ENCODE measurements around the gene ROBO1. TPM values are rescaled to one million over a fixed set of nuclear protein-coding genes. Genes with fewer than 3 reads are reported as not detected.

The ROBO1 gene
- total RNA-seq, 1 experiment from 2014 or later, result 32.2 TPM

DNA sequence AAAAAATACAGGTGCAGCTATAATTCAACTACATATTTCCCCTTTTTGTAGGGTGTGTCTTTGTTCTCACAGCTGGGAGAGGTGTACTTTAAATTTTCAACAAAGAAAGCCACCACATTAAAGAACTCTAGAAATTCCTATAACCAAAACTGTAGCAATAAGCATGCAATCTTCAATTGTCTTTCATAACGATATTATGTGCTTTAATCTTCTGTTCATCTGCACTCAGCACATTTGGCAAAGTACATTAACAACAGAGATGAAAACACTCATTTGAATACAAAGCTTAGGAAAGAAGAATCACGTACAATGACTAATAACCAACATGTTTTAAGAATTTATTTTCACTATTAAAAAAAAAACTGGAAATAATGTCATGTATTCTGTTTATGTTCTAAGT is 1025.8 kb downstream of the ROBO1 start:
- BruUV-seq (replicated peaks), result no TSS peak
- no peaks in the 10 kb centered on the region for H3K9me3 Mint-ChIP-seq (ENCODE audit: unreplicated experiment)
- ChIA-PET CTCF (no interaction called here), POLR2A (interaction anchor here (0.8 kb wide), 1 partner anchor 12 kb away, joined by 3 read pairs; no protein-coding TSS in a partner anchor)
- no peak overlapping the region for H3K4me3 Mint-ChIP-seq (ENCODE audit: unreplicated experiment)
- TF ChIP-seq, protein P1, sequence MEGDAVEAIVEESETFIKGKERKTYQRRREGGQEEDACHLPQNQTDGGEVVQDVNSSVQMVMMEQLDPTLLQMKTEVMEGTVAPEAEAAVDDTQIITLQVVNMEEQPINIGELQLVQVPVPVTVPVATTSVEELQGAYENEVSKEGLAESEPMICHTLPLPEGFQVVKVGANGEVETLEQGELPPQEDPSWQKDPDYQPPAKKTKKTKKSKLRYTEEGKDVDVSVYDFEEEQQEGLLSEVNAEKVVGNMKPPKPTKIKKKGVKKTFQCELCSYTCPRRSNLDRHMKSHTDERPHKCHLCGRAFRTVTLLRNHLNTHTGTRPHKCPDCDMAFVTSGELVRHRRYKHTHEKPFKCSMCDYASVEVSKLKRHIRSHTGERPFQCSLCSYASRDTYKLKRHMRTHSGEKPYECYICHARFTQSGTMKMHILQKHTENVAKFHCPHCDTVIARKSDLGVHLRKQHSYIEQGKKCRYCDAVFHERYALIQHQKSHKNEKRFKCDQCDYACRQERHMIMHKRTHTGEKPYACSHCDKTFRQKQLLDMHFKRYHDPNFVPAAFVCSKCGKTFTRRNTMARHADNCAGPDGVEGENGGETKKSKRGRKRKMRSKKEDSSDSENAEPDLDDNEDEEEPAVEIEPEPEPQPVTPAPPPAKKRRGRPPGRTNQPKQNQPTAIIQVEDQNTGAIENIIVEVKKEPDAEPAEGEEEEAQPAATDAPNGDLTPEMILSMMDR (IDR thresholded peaks at IDR 0.05; ENCODE audit: unreplicated experiment), result no peak
- H3K27me3 Mint-ChIP-seq (ENCODE audit: insufficient read depth, unreplicated experiment), result no peaks in the 10 kb centered on the region
- intact Hi-C loops (cut with micrococcal nuclease), result no loop called here
- H3K27ac Mint-ChIP-seq (ENCODE audit: low read depth, unreplicated experiment), result no peak overlapping the region
- DNase-seq (ENCODE audit: unreplicated experiment), result no peak
- H3K36me3 Mint-ChIP-seq (ENCODE audit: insufficient read depth, unreplicated experiment), result no peaks in the 10 kb centered on the region
- H3K4me1 Mint-ChIP-seq (ENCODE audit: insufficient read depth, unreplicated experiment), result peaks cover 11% of the 10 kb centered on the region

DNA sequence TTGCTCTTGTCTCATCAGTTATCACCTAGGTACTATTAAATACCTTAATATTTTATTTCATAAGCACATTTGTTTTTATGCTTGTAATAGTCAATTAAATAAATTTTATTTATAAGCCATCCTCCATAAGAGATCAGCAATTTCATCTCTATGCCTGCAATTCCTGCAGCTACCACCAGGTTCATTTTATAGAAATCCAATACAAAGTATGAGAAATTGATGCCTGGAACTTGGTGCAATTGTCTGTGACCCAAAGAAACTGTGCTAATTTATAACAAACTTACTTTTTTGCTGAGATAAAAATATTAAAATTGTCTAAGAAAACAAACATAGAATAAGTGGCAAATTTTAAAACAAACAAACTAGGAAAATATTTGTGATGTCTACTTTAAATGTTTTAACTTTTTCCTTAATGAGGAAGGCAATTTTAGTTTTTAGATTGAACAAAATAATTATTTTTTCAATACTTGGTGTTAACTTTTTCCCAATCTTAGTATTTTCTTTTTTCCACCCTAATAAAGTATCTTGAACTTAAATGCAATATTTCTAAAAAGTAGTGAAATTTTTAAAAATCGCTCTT is 1026.6 kb downstream of the ROBO1 start:
- CTCF ChIA-PET, result interaction anchor here (1.2 kb wide), 1 partner anchor 86 kb away, joined by 3 read pairs; no protein-coding TSS in a partner anchor

DNA sequence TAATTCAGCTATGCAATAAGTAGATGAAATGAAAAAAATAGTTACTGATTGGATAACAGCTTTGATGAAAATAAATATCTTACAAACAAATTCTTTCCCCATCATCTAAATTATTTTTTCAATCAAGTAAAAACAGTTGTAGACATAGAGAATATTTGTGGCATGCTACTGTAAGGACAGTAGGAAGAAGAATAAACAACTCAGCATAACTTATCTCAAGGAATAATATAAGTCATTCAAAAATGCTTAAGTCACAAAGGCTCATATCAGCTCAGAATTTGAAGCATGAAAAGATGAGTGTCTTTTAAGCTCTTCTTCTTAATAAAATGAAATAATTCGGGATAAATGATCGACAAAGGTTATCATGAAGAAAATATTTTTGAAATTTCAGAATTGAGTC is 1029.0 kb downstream of the ROBO1 start:
- intact Hi-C loops (cut with micrococcal nuclease), result loop anchor here (10.0 kb wide), 1 partner anchor 236 kb away; no protein-coding TSS in a partner anchor
- TF ChIP-seq, protein P1 (IDR thresholded peaks at IDR 0.05; ENCODE audit: unreplicated experiment), result no peak
- H3K27ac Mint-ChIP-seq (ENCODE audit: low read depth, unreplicated experiment), result no peak overlapping the region

More for the DNA sequence above, 1026.6 kb downstream of the ROBO1 start:
- intact Hi-C loops (cut with micrococcal nuclease), result no loop called here
- Mint-ChIP-seq H3K4me3 (ENCODE audit: unreplicated experiment) (no peak overlapping the region), H3K4me1 (ENCODE audit: insufficient read depth, unreplicated experiment) (peaks cover 18% of the 10 kb centered on the region), H3K27me3 (ENCODE audit: insufficient read depth, unreplicated experiment) (no peaks in the 10 kb centered on the region), H3K27ac (ENCODE audit: low read depth, unreplicated experiment) (no peak overlapping the region), H3K36me3 (ENCODE audit: insufficient read depth, unreplicated experiment) (no peaks in the 10 kb centered on the region), H3K9me3 (ENCODE audit: unreplicated experiment) (no peaks in the 10 kb centered on the region)
- no TSS peak for BruUV-seq (replicated peaks)
- TF ChIP-seq, protein P1 (IDR thresholded peaks at IDR 0.05; ENCODE audit: unreplicated experiment), result peak; percentile 64
- POLR2A ChIA-PET, result interaction anchor here (1.2 kb wide), 1 partner anchor 12 kb away, joined by 3 read pairs; no protein-coding TSS in a partner anchor
- peak; percentile 22 for DNase-seq (ENCODE audit: unreplicated experiment)

DNA sequence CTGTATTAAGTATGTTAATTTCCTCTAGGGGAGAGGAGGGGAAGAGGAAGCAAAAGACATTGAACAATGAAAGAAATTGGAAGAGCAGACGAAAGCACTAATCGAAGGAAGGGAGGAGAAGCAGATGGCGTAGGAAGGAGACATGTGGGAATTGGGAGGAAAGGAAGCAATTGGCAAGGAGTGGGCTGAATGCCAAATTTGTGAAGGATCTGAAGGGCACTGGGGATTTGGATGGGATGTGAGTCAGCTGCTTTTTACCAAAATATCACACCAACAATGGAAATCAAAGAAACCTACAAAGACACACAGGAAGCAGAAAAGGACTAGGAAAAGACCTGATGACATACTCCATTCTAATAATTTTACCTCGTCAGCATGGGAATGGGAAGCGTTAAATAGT is 1029.8 kb downstream of the ROBO1 start:
- ChIA-PET CTCF (interaction anchor here (0.6 to 1.0 kb wide), 2 partner anchors 36 to 42 kb away, joined by 3 to 4 read pairs; no protein-coding TSS in a partner anchor), POLR2A (interaction anchor here (1.0 to 2.2 kb wide), 3 partner anchors 16 to 281 kb away, joined by 3 to 8 read pairs (median 7); no protein-coding TSS in a partner anchor)
- TF ChIP-seq, protein P1 (IDR thresholded peaks at IDR 0.05; ENCODE audit: unreplicated experiment), result no peak
- intact Hi-C loops (cut with micrococcal nuclease), result loop anchor here (10.0 kb wide), 1 partner anchor 237 kb away; no protein-coding TSS in a partner anchor
- DNase-seq (ENCODE audit: unreplicated experiment), result peak; percentile 95
- H3K36me3 Mint-ChIP-seq (ENCODE audit: insufficient read depth, unreplicated experiment), result no peaks in the 10 kb centered on the region
- H3K27me3 Mint-ChIP-seq (ENCODE audit: insufficient read depth, unreplicated experiment), result no peaks in the 10 kb centered on the region
- H3K9me3 Mint-ChIP-seq (ENCODE audit: unreplicated experiment), result no peaks in the 10 kb centered on the region
- H3K4me3 Mint-ChIP-seq (ENCODE audit: unreplicated experiment), result peak overlapping the region; percentile 28
- peaks cover 21% of the 10 kb centered on the region for H3K4me1 Mint-ChIP-seq (ENCODE audit: insufficient read depth, unreplicated experiment)
- H3K27ac Mint-ChIP-seq (ENCODE audit: low read depth, unreplicated experiment), result peak overlapping the region; percentile 83
- no TSS peak for BruUV-seq (replicated peaks)

More for the DNA sequence above, 1029.0 kb downstream of the ROBO1 start:
- POLR2A ChIA-PET, result interaction anchor here (0.7 to 2.2 kb wide), 4 partner anchors 15 to 280 kb away, joined by 3 to 8 read pairs (median 6); no protein-coding TSS in a partner anchor
- H3K4me1 Mint-ChIP-seq (ENCODE audit: insufficient read depth, unreplicated experiment), result peaks cover 21% of the 10 kb centered on the region
- DNase-seq (ENCODE audit: unreplicated experiment), result no peak
- BruUV-seq (replicated peaks), result no TSS peak
- no peaks in the 10 kb centered on the region for H3K27me3 Mint-ChIP-seq (ENCODE audit: insufficient read depth, unreplicated experiment)
- no peak overlapping the region for H3K4me3 Mint-ChIP-seq (ENCODE audit: unreplicated experiment)
- H3K9me3 Mint-ChIP-seq (ENCODE audit: unreplicated experiment), result no peaks in the 10 kb centered on the region
- CTCF ChIA-PET, result interaction anchor here (1.0 kb wide), 1 partner anchor 35 kb away, joined by 4 read pairs; no protein-coding TSS in a partner anchor
- H3K36me3 Mint-ChIP-seq (ENCODE audit: insufficient read depth, unreplicated experiment), result no peaks in the 10 kb centered on the region

All from MCF 10A (cell line).